ENCODE results near the gene ABCG1. TPM values are rescaled to one million over a fixed set of nuclear protein-coding genes. Genes with fewer than 3 reads are reported as not detected.
"Not testable (repeated sequence)": the region's sequence is repeated elsewhere in the genome, so short reads cannot be mapped to it uniquely, and the experiment has no call there.

Gene ABCG1
- 33.0 TPM for total RNA-seq

DNA sequence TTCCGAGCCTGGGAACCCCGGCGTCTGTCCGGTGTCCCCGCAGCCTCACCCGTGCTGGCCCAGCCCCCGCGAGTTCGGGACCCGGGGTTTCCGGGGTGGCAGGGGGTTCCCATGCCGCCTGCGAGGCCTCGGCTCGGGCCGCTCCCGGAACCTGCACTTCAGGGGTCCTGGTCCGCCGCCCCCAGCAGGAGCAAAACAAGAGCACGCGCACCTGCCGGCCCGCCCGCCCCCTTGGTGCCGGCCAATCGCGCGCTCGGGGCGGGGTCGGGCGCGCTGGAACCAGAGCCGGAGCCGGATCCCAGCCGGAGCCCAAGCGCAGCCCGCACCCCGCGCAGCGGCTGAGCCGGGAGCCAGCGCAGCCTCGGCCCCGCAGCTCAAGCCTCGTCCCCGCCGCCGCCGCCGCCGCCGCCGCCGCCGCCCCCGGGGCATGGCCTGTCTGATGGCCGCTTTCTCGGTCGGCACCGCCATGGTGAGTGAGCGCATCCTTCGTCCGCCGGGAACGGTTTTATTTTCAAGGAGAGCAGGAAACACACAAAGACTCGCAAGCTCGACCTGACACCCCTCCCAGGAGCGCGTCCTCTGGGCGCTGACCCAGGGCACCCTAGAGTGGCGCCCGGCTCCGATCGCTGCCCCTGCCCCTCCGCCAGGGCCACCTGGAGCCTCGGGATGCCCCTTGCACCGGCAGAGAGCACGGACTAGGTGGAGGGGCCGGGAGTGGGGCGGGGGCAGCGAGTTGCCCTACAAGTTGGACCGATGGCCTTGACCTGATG, at the start of gene ABCG1:
Gene ABCG1 (plus strand): TSS at position 305 of the 770 bp plus-strand sequence. CDS start 123 bp downstream, at position 428.
- no peaks in the 10 kb centered on the region for H3K27me3 ChIP-seq (ENCODE audit: insufficient read depth, low read length)

DNA sequence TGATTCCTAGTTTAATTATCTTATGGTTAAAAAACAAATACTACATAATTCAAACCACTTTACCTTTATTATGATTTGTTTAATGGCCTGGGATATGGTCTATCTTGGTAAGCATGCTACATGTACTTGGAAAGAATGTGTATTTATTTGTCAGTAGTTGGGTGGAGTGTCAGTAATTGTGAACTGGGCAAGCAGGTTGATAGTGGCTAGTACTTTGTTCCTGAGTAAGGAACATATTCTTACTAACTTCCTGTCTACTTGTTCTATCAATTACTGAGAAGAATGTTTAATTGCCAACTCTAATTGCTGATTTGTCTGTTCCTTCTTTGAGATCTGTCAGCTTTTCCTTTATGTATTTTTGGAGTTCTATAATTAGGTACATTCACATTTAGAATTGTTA, 49.2 kb upstream of the ABCG1 start:
- no peaks in the 10 kb centered on the region for H3K9me3 ChIP-seq (ENCODE audit: low read depth, low read length)
- H3K4me1 ChIP-seq (ENCODE audit: insufficient read depth, low read length), result no peaks in the 10 kb centered on the region
- H3K27me3 ChIP-seq (ENCODE audit: insufficient read depth, low read length), result no peaks in the 10 kb centered on the region
- H3K4me3 ChIP-seq (ENCODE audit: low read length), result no peak overlapping the region

More for the DNA sequence above, at the start of gene ABCG1:
- peak within 1 kb of the TSS; percentile 65 for H3K4me3 ChIP-seq (ENCODE audit: low read length)
- peaks cover 35% of the 10 kb centered on the region for H3K4me1 ChIP-seq (ENCODE audit: insufficient read depth, low read length)
- H3K9me3 ChIP-seq (ENCODE audit: low read depth, low read length), result no peaks in the 10 kb centered on the region

DNA sequence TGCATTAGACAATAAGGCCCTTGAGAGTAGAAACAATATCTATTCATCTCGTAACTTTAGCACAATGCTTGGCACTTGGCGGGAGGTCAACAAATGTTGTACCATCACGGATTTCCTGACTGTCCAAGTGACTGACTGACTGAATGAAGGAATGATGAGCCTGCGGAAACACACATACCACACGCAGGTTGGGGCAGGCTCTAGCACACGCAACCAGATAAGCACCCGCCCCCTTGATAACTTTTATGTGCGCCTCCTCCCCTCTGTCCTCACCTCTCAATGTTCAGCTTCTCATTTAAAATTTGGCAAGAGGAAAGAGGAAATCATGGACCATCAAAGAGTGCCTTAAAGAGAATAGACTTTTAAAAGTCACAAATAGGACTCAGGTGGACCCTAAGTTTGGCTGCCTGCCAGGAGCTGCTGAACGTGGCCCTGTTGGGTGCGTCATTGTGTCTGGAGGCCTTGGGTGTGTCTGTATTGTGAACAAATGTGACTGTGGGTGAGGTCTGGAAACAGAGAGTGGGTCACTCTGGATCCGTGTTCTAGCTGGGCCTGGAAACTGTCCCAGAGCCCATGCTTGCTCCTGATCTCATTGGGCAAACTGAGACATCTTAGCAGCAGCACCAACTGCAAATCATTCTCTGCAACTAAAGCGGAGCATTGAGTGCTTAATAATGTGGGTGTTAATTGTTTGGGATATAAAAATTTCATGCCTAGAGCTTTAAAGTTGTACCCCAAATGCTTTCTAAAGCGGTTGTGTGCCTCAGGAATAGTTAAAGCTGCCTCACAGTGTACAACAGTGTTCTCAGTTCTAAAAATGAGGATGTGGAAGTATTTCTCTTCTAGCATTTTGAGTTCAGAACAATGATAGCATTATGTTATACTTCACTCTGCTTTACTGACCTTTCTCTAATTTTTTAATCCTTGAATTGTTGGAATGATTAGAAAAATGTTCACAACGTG, 47.6 kb upstream of the ABCG1 start:
- Histone ChIP-seq H3K27me3 (ENCODE audit: insufficient read depth, low read length) (no peaks in the 10 kb centered on the region), H3K4me3 (ENCODE audit: low read length) (no peak overlapping the region), H3K4me1 (ENCODE audit: insufficient read depth, low read length) (no peaks in the 10 kb centered on the region), H3K9me3 (ENCODE audit: low read depth, low read length) (no peaks in the 10 kb centered on the region)

DNA sequence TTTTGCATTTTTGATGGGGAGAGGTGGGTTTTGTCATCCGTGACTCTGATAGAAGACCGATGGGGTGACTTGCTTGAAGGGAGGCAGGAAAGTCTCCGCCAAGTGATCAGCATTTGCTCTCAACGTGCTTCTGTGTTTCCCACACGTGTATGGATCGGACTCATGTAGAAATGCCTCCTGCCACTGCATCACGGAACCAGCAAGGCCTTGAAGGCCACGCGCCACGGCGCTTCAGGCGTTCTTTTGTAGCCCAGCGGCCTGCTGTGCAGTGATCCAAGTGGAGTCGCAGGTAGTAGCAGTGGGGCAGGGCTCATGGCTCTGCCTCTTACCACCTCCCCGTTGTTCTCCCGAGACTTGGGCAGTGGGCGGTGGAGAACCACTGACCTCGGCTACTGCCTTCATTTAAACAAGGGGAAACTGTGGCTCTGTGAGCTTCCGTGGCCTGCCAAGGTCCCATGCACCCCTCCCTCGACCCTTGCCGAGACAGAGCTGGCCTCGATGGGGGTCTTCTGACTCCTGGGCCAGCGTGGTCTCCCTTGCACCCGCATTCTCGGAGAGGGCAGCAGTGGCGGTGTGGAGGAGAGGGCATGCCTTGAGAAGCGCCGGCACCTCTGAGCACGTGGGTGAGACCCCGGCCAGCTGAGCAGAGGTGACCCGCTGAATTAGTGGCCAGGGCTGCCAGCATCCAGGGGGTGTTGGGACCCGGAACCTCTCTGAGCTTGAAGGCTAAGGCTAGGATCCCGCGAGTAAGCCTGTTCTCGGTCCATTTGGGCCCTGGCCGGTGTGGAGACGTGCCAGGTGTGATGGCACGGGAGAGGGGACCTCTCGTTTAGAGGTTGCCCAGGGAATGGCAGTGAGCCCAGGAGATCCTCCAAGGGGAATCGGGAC, 46.1 kb upstream of the ABCG1 start:
- Histone ChIP-seq H3K4me3 (ENCODE audit: low read length) (no peak overlapping the region), H3K27me3 (ENCODE audit: insufficient read depth, low read length) (no peaks in the 10 kb centered on the region), H3K9me3 (ENCODE audit: low read depth, low read length) (no peaks in the 10 kb centered on the region), H3K4me1 (ENCODE audit: insufficient read depth, low read length) (no peaks in the 10 kb centered on the region)

DNA sequence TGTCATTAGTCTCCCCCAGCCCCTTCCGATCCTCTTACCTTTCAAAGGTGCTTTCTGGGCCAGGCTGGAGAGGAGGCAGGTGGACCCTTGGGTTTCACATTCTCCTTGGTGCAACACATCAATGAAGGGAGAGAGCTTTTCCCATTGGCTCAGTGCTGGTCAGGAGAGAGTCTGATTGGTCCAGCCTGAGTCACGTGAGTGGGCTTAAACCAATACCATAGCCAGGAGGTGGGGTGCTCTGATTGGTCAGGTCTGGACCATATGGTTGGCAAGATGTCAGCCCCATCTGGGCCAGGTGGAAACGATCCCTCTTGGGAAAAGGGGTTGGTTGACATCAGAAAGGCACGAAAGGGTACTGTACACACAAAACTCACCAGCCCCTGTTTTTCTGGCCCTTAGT, 44.8 kb upstream of the ABCG1 start:
- H3K27me3 ChIP-seq (ENCODE audit: insufficient read depth, low read length), result no peaks in the 10 kb centered on the region
- no peaks in the 10 kb centered on the region for H3K9me3 ChIP-seq (ENCODE audit: low read depth, low read length)
- no peak overlapping the region for H3K4me3 ChIP-seq (ENCODE audit: low read length)
- no peaks in the 10 kb centered on the region for H3K4me1 ChIP-seq (ENCODE audit: insufficient read depth, low read length)

DNA sequence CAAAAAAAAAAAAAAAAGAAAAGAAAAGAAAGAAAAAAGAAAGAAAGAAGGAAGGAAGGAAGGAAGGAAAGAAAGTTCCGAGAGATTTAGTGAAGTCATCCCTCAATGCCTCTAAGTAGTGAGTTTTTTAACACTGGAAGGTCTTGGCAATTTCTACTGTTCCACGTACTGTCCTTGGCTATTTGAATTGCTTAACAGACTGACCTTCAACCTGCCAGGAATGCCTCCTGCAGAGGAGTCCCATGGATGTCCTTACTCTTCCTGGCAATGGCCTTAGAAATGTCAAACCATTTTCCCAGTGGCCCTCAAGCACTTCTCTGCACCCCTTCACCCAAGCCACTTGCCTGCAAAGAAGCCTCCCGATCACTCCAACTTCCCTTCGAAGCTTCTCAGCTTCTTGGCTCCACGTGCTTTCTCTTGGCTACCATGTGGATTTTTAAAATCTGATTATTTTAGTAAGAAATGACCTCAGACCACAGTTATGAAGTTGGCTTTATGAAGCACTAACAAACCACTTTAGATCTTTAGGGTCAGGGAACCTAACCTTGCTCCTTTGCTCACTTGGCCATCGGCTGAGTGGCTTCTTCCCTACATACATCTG, 43.7 kb upstream of the ABCG1 start:
- H3K9me3 ChIP-seq (ENCODE audit: low read depth, low read length), result no peaks in the 10 kb centered on the region
- no peaks in the 10 kb centered on the region for H3K27me3 ChIP-seq (ENCODE audit: insufficient read depth, low read length)
- no peaks in the 10 kb centered on the region for H3K4me1 ChIP-seq (ENCODE audit: insufficient read depth, low read length)
- H3K4me3 ChIP-seq (ENCODE audit: low read length), result no peak overlapping the region

DNA sequence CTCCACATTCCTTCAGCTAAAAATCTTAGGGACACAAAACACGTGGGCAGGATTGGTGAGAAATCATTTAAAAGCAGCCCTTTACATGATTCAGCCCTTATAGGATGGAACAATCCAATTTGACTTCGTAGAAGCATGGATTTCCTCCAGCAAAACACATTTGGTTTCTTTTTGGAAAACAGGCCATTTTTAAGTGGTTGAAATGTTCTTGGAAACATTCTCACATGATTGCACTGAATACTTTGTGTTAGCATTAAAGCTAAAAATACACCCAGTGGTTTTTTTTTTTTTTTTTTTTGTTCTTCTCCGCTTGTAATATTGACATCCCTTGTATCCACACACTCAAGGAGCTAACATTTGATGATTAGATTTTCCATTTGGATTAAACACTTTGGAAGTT, 42.1 kb upstream of the ABCG1 start:
- no peaks in the 10 kb centered on the region for H3K9me3 ChIP-seq (ENCODE audit: low read depth, low read length)
- no peak overlapping the region for H3K4me3 ChIP-seq (ENCODE audit: low read length)
- H3K27me3 ChIP-seq (ENCODE audit: insufficient read depth, low read length), result no peaks in the 10 kb centered on the region
- no peaks in the 10 kb centered on the region for H3K4me1 ChIP-seq (ENCODE audit: insufficient read depth, low read length)

DNA sequence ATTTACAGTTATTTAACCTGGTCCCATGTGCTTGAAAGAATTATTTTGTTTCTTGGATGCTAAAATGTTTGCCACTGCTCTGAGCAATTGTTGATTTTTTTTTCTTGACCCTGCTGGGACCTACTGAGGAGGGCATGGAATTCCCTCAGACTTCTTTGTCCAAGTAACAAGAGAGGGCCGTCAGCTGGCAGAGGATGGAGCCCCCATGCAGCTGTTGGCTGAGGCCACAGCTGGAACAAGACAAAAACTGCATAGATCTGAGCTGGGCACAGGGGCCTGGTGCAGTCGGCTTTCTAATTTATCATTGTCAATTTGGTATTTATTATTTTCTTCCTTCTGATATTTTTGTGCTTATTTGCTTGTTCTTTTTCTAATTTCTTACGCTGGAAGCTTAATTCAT, 39.6 kb upstream of the ABCG1 start:
- H3K27me3 ChIP-seq (ENCODE audit: insufficient read depth, low read length), result no peaks in the 10 kb centered on the region
- no peaks in the 10 kb centered on the region for H3K4me1 ChIP-seq (ENCODE audit: insufficient read depth, low read length)
- H3K4me3 ChIP-seq (ENCODE audit: low read length), result no peak overlapping the region
- H3K9me3 ChIP-seq (ENCODE audit: low read depth, low read length), result no peaks in the 10 kb centered on the region

DNA sequence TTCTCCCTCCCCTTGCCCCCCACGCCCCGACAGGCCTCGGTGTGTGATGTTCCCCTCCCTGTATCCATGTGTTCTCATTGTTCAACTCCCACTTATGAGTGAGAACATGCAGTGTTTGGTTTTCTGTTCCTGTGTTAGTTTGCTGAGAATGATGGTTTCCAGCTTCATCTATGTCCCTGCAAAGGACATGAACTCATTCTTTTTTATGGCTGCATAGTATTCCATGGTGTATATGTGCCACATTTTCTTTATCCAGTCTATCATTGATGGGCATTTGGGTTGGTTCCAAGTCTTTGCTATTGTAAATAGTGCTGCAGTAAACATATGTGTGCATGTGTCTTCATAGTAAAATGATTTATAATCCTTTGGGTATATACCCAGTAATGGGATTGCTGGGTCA, 38.9 kb upstream of the ABCG1 start:
- H3K9me3 ChIP-seq (ENCODE audit: low read depth, low read length), result not testable (repeated sequence)

DNA sequence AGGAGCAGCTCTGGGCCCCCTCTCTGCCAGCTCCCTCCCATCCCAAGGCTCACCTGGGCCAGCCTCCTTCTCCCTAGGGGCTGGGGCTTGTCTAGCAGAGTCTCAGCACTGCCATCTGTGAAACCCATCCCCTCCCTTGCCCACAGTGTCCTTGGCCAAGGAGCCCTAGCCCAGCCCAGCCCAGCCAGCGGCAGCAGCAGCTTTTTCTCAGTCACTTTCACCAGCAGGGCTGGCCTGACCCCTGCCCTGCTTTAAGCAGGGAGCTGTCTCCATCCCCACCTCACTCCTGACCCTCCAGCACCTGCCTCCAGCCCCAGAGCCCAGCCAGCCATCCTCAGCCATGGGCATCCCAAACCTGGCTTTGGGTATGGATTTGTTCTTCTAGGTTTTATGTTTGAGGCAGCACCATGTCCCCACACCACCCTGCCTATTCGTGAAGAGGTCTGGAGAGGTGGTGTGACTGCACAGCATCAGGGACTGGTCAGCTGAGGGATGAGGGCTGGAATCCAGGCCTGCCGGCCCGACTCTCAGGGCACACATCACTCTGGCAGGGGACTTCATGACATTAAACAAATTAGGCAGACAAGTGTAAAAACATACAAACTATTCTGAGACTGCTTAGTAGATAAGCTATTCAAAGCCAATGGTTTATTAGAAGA, 36.1 kb upstream of the ABCG1 start:
- Histone ChIP-seq H3K27me3 (ENCODE audit: insufficient read depth, low read length) (no peaks in the 10 kb centered on the region), H3K4me1 (ENCODE audit: insufficient read depth, low read length) (peaks cover 22% of the 10 kb centered on the region), H3K4me3 (ENCODE audit: low read length) (no peak overlapping the region), H3K9me3 (ENCODE audit: low read depth, low read length) (no peaks in the 10 kb centered on the region)

More for the DNA sequence above, 38.9 kb upstream of the ABCG1 start:
- not testable (repeated sequence) for H3K27me3 ChIP-seq (ENCODE audit: insufficient read depth, low read length); H3K4me1 ChIP-seq (ENCODE audit: insufficient read depth, low read length); H3K4me3 ChIP-seq (ENCODE audit: low read length)

DNA sequence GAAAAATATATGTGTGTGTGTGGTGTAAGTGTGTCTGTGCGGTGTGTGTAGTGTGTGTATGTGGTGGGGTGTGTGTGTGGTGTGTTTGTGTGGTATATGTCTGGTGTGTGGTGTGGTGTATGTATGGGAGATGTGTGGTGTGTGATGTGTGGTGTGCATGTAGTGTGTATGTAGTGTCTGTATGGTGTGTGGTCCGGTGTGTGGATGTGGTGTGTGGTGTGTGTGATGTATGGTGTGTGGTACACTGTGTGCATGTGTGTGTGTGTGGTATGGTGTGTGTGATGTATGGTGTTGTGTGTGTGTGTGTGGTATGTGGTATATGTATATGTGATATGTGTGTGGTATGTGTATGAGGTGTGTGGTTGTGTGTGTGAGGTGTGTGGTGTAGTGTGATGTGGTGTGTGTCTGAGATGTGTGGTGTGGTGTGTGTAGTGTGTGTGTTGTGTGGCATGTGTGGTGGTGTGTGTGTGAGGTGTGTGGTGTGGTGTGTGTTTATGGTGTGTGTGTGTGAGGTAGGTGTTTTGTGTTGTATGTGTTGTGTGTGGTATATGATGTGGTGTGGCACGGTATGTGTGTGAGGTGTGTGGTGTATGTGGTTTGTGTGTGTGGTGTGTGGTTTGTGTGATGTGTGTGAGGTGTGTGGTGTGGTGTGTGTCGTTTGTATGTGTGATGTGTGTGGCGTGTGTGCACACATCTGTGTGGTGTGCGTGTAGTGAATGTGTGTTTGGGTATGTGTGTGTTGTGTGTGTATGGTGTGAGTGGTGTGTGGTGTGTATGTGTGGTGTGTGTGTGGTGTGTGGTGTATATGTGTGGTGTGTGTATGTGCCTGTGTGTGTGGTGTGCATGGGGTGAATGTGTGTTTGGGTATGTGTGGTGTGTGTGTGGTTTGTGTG, 35.3 kb upstream of the ABCG1 start:
- no peak overlapping the region for H3K4me3 ChIP-seq (ENCODE audit: low read length)
- H3K4me1 ChIP-seq (ENCODE audit: insufficient read depth, low read length), result peaks cover 30% of the 10 kb centered on the region
- no peaks in the 10 kb centered on the region for H3K9me3 ChIP-seq (ENCODE audit: low read depth, low read length)
- no peaks in the 10 kb centered on the region for H3K27me3 ChIP-seq (ENCODE audit: insufficient read depth, low read length)

DNA sequence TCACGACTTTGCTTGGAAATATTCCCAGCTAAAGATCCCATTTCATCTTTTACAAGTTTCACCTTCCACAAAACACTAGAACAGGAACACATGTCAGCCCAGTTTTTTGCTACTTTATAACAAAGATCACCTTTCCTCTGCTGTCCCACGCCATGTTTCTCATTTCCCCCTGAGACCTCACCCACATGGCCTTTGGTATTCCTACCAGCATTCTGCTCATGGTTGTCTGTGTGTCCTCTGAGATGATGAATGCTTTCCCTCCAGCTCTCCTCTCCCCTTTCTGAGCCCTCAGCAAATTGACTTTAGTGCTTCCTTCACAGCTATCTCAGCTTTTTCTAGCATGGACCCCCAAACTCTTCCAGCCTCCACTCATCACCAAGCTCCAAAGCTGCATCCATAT, 32.3 kb upstream of the ABCG1 start:
- no peak overlapping the region for H3K4me3 ChIP-seq (ENCODE audit: low read length)
- no peaks in the 10 kb centered on the region for H3K27me3 ChIP-seq (ENCODE audit: insufficient read depth, low read length)
- no peaks in the 10 kb centered on the region for H3K9me3 ChIP-seq (ENCODE audit: low read depth, low read length)
- H3K4me1 ChIP-seq (ENCODE audit: insufficient read depth, low read length), result peaks cover 59% of the 10 kb centered on the region

DNA sequence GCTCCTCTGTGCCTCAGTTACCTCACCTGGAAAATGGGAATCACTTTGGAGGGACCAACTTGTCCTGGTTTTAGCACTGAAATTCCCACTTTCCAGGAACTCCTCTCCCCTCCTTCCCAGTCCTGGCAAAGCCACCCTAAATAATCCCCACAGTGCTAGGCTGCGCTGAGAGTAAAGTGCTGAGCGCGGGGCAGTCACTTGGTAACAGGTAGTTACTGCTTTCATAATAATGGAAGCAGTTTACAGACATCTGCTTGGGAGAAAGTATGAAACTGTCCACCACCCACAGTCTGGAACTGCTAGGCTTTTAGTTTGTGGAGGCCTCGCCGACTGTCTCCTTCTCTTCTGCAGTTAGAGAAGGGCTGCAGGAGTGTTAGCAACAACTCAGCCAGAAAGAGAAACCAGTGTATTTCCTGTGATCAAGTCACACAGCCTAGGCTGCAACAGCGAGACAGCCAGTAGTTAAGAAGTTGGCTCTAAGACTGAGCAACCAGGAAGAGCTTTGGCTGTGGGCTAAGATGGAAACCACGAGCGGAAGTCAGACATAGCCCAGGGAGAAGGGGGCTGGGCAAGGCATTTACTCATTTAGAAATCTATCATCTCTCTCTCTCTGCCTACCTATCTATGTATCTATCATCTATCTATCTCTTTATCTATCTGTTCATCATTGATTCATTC, 30.8 kb upstream of the ABCG1 start:
- Histone ChIP-seq H3K4me1 (ENCODE audit: insufficient read depth, low read length) (peaks cover 74% of the 10 kb centered on the region), H3K27me3 (ENCODE audit: insufficient read depth, low read length) (no peaks in the 10 kb centered on the region), H3K4me3 (ENCODE audit: low read length) (no peak overlapping the region), H3K9me3 (ENCODE audit: low read depth, low read length) (no peaks in the 10 kb centered on the region)

All from mononuclear cell (primary cell).